A673 (cell line): Measurements from ENCODE around the gene ATRIP.

Experiments
- EZH2 ChIP-seq: fragments of 200-600 bp; sonication (generic); IDR thresholded peaks from 2 replicates; pipeline ENCODE4 v1.6.1; 2017; ENCODE audit warnings: borderline replicate concordance, low read depth, mild to moderate bottlenecking, mixed read lengths, antibody characterized with exemption, low read length; ENCODE audit not compliant: poor library complexity, severe bottlenecking
- TF ChIP-seq, protein P1 (sequence below): fragments of 300-800, 200-600 bp; sonication (generic); conservative IDR thresholded peaks from 2 replicates; pipeline ENCODE4 v1.5.1; 2017; ENCODE audit warnings: low read depth, mild to moderate bottlenecking, antibody characterized with exemption, low read length, moderate library complexity, mixed read lengths

- TF ChIP-seq, protein P1, sequence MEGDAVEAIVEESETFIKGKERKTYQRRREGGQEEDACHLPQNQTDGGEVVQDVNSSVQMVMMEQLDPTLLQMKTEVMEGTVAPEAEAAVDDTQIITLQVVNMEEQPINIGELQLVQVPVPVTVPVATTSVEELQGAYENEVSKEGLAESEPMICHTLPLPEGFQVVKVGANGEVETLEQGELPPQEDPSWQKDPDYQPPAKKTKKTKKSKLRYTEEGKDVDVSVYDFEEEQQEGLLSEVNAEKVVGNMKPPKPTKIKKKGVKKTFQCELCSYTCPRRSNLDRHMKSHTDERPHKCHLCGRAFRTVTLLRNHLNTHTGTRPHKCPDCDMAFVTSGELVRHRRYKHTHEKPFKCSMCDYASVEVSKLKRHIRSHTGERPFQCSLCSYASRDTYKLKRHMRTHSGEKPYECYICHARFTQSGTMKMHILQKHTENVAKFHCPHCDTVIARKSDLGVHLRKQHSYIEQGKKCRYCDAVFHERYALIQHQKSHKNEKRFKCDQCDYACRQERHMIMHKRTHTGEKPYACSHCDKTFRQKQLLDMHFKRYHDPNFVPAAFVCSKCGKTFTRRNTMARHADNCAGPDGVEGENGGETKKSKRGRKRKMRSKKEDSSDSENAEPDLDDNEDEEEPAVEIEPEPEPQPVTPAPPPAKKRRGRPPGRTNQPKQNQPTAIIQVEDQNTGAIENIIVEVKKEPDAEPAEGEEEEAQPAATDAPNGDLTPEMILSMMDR = no peak
- TF ChIP-seq EZH2 = no peak
Measured at GRCh38 chr3:48492461-48493202, 46.1 kb downstream of the ATRIP start.
